ENCODE data around the gene CD44.

Gene CD44

GRCh38 chr11:35241531-35241930, 102.6 kb downstream of the CD44 start:
- no peaks in the 10 kb centered on the region for H3K36me3 ChIP-seq

GRCh38 chr11:35242412-35243242, 103.7 kb downstream of the CD44 start:
- H3K4me3 ChIP-seq (ENCODE audit: low read depth, low read length), result no peak overlapping the region
- no peak overlapping the region for H3K27ac ChIP-seq
- TF ChIP-seq CTCF (IDR thresholded peaks at IDR 0.05; ENCODE audit: low read depth, low read length), result no peak
- peaks cover 1% of the 10 kb centered on the region for H3K9me3 ChIP-seq (ENCODE audit: severe bottlenecking)
- no peaks in the 10 kb centered on the region for H3K36me3 ChIP-seq
- DNase-seq, result no peak
- no peaks in the 10 kb centered on the region for H3K27me3 ChIP-seq (ENCODE audit: insufficient read depth, low read depth, severe bottlenecking)

More at GRCh38 chr11:35241531-35241930, 102.6 kb downstream of the CD44 start:
- Histone ChIP-seq H3K9me3 (ENCODE audit: severe bottlenecking) (no peaks in the 10 kb centered on the region), H3K27ac (no peak overlapping the region), H3K4me3 (ENCODE audit: low read depth, low read length) (no peak overlapping the region), H3K27me3 (ENCODE audit: insufficient read depth, low read depth, severe bottlenecking) (no peaks in the 10 kb centered on the region)
- no peak for TF ChIP-seq CTCF (IDR thresholded peaks at IDR 0.05; ENCODE audit: low read depth, low read length)
- no peak for DNase-seq

- Histone ChIP-seq H3K36me3 (no peaks in the 10 kb centered on the region), H3K9me3 (ENCODE audit: severe bottlenecking) (peaks cover 2% of the 10 kb centered on the region), H3K27me3 (ENCODE audit: insufficient read depth, low read depth, severe bottlenecking) (no peaks in the 10 kb centered on the region), H3K27ac (no peak overlapping the region), H3K4me3 (ENCODE audit: low read depth, low read length) (no peak overlapping the region)
- no peak for DNase-seq
- no peak for TF ChIP-seq CTCF (IDR thresholded peaks at IDR 0.05; ENCODE audit: low read depth, low read length)
These were observed 104.8 kb downstream of the CD44 start for GRCh38 chr11:35243774-35244173.

- no peak for DNase-seq
- TF ChIP-seq CTCF (IDR thresholded peaks at IDR 0.05; ENCODE audit: low read depth, low read length), result no peak
- H3K9me3 ChIP-seq (ENCODE audit: severe bottlenecking), result peaks cover 2% of the 10 kb centered on the region
These were observed 106.1 kb downstream of the CD44 start for GRCh38 chr11:35245056-35245455.

GRCh38 chr11:35245786-35246185, 106.8 kb downstream of the CD44 start:
- no peak for TF ChIP-seq CTCF (IDR thresholded peaks at IDR 0.05; ENCODE audit: low read depth, low read length)
- no peaks in the 10 kb centered on the region for H3K27me3 ChIP-seq (ENCODE audit: insufficient read depth, low read depth, severe bottlenecking)
- H3K9me3 ChIP-seq (ENCODE audit: severe bottlenecking), result peaks cover 2% of the 10 kb centered on the region
- H3K4me3 ChIP-seq (ENCODE audit: low read depth, low read length), result no peak overlapping the region
- H3K27ac ChIP-seq, result no peak overlapping the region
- DNase-seq, result no peak
- peaks cover 6% of the 10 kb centered on the region for H3K36me3 ChIP-seq

More at GRCh38 chr11:35245056-35245455, 106.1 kb downstream of the CD44 start:
- no peak overlapping the region for H3K27ac ChIP-seq
- no peak overlapping the region for H3K4me3 ChIP-seq (ENCODE audit: low read depth, low read length)
- no peaks in the 10 kb centered on the region; the same call in 1 of the 2 replicates for H3K36me3 ChIP-seq
- H3K27me3 ChIP-seq (ENCODE audit: insufficient read depth, low read depth, severe bottlenecking), result no peaks in the 10 kb centered on the region
